GM18907 (cell line): ENCODE data around the gene TIMM8B.
A peak's percentile ranks its signal among the peaks of the same experiment; 100 is the strongest.
"Not testable (repeated sequence)": the region's sequence is repeated elsewhere in the genome, so short reads cannot be mapped to it uniquely, and the experiment has no call there.

Source experiments
- ATAC-seq: cut with Tn5 transposase; IDR thresholded peaks from one replicate; pipeline ENCODE4 v1.9.1; 2021; ENCODE audit warnings: mild to moderate bottlenecking, moderate library complexity; ENCODE audit not compliant: unreplicated experiment

TIMM8B gene

GRCh38 chr11:112085822-112086421 lies 634 bp downstream of the TIMM8B start:
- ATAC-seq = peak; percentile 22

GRCh38 chr11:112082729-112083128 lies 3.8 kb downstream of the TIMM8B start:
- no peak for ATAC-seq

DNA sequence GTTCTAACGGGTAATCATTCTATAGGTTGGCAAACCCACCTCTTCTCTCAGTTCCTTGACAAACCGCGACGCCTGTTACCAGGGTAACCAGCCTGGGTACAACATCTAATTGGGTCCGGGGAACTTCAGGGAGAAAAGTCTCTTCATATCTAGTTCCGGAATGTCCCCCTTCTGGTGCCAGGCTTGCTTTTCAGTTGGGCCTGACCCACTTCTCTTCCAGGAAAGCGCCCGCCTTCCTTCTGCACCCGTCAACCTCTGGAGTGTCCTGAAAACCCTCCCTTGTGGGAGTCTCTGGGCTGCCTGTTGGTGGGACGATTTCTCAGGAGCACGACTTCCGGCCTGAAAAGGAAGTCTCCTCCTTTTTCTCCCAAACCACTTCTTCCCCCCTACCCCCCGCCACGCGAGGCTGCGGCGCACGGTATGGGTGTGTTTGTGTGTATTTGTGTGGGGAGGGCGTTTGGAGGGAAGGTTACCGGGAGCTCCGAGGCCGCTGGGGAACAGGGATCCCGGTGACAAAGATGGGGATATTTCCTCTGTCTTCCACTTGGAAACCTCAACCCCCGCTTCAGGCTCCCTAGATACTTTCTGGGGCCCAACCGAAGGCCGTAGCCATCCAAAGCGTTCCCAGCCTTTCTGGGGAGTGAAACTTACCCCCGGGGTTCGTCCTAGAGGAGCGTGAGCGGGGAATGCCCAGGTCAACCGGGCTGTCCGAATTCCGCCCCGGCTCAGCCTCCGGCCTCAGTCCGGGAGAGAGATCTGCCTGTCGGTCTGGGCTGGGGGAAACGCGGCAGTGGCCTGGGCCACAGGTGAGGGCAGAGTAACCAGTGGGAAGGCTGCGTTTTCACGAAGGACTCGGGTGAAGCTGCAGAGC lies 12.4 kb downstream of the TIMM8B start, which contains the start of the genes NKAPD1 and PIH1D2:
Gene NKAPD1 (plus strand): TSS at position 359 of the 871 bp plus-strand sequence. CDS start 1,276 bp downstream, outside the sequence.
Gene PIH1D2 (minus strand): TSS at position 77 of the 871 bp plus-strand sequence. CDS start 843 bp downstream, outside the sequence.
- peak; percentile 91 for ATAC-seq

- ATAC-seq = no peak
These were observed 23.6 kb downstream of the TIMM8B start for GRCh38 chr11:112062923-112063322.

GRCh38 chr11:112058103-112058502 lies 28.5 kb downstream of the TIMM8B start:
- ATAC-seq = no peak

GRCh38 chr11:112057170-112057569 lies 29.4 kb downstream of the TIMM8B start:
- ATAC-seq = no peak

GRCh38 chr11:112051768-112052167 lies 34.8 kb downstream of the TIMM8B start:
- ATAC-seq = peak; percentile 48

GRCh38 chr11:112050721-112051120 lies 35.8 kb downstream of the TIMM8B start:
- ATAC-seq = peak; percentile 79

GRCh38 chr11:112049777-112050176 lies 36.8 kb downstream of the TIMM8B start:
- ATAC-seq = no peak

- not testable (repeated sequence) for ATAC-seq
These were observed 38.3 kb downstream of the TIMM8B start for GRCh38 chr11:112048256-112048655.

DNA sequence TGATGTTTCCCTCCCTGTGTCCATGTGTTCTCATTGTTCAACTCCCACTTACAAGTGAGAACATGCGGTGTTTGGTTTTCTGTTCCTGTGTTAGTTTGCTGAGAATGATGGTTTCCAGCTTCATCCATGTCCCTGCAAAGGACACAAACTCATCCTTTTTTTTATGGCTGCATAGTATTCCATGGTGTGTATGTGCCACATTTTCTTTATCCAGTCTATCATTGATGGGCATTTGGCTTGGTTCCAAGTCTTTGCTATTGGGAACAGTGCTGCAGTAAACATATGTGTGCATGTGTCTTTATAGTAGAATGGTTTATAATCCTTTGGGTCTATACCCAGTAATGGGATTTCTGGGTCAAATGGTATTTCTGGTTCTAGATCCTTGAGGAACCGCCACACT lies 39.9 kb downstream of the TIMM8B start:
- ATAC-seq = not testable (repeated sequence)

DNA sequence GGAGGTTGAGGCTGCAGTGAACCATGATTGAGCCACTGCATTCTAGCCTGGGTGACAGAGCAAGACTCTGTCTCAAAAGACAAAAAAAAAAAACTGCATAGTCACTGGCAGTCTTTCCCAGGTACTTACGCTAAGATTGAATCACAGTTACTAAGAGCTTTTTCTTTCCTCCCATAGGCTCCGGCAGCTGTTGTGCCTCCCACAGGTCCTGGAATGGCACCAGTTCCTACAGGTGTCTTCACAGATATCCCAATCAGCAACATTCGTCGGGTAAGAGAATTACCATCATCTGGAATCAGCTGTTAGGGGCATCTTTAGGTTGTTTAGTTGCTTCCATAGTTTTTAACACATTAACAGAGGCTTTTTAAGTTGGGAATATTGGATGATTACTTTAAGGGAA lies 41.6 kb downstream of the TIMM8B start:
- ATAC-seq = no peak

- ATAC-seq = no peak
These were observed 43.6 kb downstream of the TIMM8B start for GRCh38 chr11:112042961-112043304.

- no peak for ATAC-seq
These were observed 44.2 kb downstream of the TIMM8B start for GRCh38 chr11:112042161-112042960.

GRCh38 chr11:112037527-112037926 lies 49.0 kb downstream of the TIMM8B start:
- ATAC-seq = no peak
